ENCODE data around the gene ERC1. TPM values are rescaled to one million over a fixed set of nuclear protein-coding genes. Genes with fewer than 3 reads are reported as not detected.

Gene ERC1
- total RNA-seq, 4 donors from 2014 or later = 23.5 to 74.8 (median 57.0) TPM

- intact Hi-C loops (cut with DNase I; ENCODE audit: low total_unique reads) = no loop called here
- Histone ChIP-seq H3K27me3 (no peaks in the 10 kb centered on the region), H3K27ac (no peak overlapping the region), H3K36me3 (no peaks in the 10 kb centered on the region), H3K4me1 (peaks cover 0 to 37% (median 10%) of the 10 kb centered on the region in 4 donors), H3K9me3 (peaks cover 7 to 15% of the 10 kb centered on the region in 2 donors), H3K4me3 (no peak overlapping the region)
- TF ChIP-seq, protein P1, sequence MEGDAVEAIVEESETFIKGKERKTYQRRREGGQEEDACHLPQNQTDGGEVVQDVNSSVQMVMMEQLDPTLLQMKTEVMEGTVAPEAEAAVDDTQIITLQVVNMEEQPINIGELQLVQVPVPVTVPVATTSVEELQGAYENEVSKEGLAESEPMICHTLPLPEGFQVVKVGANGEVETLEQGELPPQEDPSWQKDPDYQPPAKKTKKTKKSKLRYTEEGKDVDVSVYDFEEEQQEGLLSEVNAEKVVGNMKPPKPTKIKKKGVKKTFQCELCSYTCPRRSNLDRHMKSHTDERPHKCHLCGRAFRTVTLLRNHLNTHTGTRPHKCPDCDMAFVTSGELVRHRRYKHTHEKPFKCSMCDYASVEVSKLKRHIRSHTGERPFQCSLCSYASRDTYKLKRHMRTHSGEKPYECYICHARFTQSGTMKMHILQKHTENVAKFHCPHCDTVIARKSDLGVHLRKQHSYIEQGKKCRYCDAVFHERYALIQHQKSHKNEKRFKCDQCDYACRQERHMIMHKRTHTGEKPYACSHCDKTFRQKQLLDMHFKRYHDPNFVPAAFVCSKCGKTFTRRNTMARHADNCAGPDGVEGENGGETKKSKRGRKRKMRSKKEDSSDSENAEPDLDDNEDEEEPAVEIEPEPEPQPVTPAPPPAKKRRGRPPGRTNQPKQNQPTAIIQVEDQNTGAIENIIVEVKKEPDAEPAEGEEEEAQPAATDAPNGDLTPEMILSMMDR (IDR thresholded peaks at IDR 0.05) = no peak
- TF ChIP-seq POLR2AphosphoS5 (IDR thresholded peaks at IDR 0.05) (no peak), POLR2A (IDR thresholded peaks at IDR 0.05) (no peak)
- WGBS, 2 donors (ENCODE audit: low coverage in 1 of 2) = 94 to 100% methylated on average over 8 to 11 of the region's 11 CpGs
- DNase-seq = no peak
- in situ Hi-C loops (cut with MboI; ENCODE audit: low pct_ligation_motif_present in 1 of 4, low pct_unique_long_range_greater_than_20kb in 1 of 4, low sequenced_read_pairs in 3 of 4) = no loop called here
Measured at GRCh38 chr12:1421091-1421846, 430.2 kb downstream of the ERC1 start.

DNA sequence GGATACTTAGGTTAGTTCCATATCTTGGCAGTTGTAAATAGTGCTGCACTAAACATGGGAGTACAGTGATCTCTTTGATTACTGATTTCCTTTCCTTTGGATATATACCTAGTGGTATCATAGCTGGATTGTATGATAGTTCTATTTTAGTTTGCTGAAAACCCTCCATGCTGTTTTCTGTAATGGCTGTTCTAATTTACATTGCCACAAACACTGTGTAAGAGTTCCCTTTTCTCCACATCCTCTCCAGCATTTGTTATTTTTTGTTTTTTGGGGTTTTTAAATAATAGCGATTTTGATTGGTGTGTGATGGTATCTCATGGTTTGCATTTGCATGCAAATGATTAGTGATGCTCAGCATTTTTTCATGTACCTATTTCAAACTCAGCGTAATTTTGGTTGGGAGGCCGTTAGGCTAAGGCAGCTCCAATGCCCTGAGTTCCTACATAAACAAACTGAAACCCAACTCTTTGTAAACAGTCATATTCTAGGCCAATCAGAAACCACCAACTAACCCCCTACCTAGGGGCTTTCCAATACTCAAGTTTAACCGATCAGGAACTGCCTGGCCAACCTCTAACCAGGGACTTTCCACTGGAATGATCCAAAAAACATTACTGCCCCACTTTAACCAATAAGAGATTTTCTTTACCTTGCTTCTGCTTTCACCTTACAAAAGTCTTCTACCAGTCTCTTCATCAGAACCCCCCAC is 431.7 kb downstream of the ERC1 start:
- H3K27me3 ChIP-seq = no peaks in the 10 kb centered on the region
- in situ Hi-C loops (cut with MboI; ENCODE audit: low pct_ligation_motif_present in 1 of 4, low pct_unique_long_range_greater_than_20kb in 1 of 4, low sequenced_read_pairs in 3 of 4) = no loop called here

GRCh38 chr12:1424674-1425395 is 433.8 kb downstream of the ERC1 start:
- H3K4me3 ChIP-seq = no peak overlapping the region
- 65 to 76% methylated on average over 4 of the region's 4 CpGs for WGBS, 2 donors (ENCODE audit: low coverage in 1 of 2)
- intact Hi-C loops (cut with DNase I; ENCODE audit: low total_unique reads) = no loop called here

More for the DNA sequence above, 431.7 kb downstream of the ERC1 start:
- intact Hi-C loops (cut with DNase I; ENCODE audit: low total_unique reads) = no loop called here
- Histone ChIP-seq H3K9me3 (peaks cover 7 to 15% of the 10 kb centered on the region in 2 donors), H3K4me1 (peaks cover 0 to 30% (median 10%) of the 10 kb centered on the region in 4 donors), H3K4me3 (no peak overlapping the region), H3K36me3 (no peaks in the 10 kb centered on the region), H3K27ac (no peak overlapping the region)
- DNase-seq = no peak
- TF ChIP-seq EP300 (IDR thresholded peaks at IDR 0.05; ENCODE audit: low read depth) (no peak), POLR2A (IDR thresholded peaks at IDR 0.05) (no peak), POLR2AphosphoS5 (IDR thresholded peaks at IDR 0.05) (no peak)
- TF ChIP-seq, protein P1 (IDR thresholded peaks at IDR 0.05) = no peak
- WGBS, 2 donors (ENCODE audit: low coverage in 1 of 2) = 74 to 80% methylated on average over 2 to 4 of the region's 4 CpGs

More at GRCh38 chr12:1424674-1425395, 433.8 kb downstream of the ERC1 start:
- TF ChIP-seq EP300 (IDR thresholded peaks at IDR 0.05; ENCODE audit: low read depth) (no peak), POLR2AphosphoS5 (IDR thresholded peaks at IDR 0.05) (no peak), POLR2A (IDR thresholded peaks at IDR 0.05) (no peak)
- TF ChIP-seq, protein P1 (IDR thresholded peaks at IDR 0.05) = no peak
- in situ Hi-C loops (cut with MboI; ENCODE audit: low pct_ligation_motif_present in 1 of 4, low pct_unique_long_range_greater_than_20kb in 1 of 4, low sequenced_read_pairs in 3 of 4) = no loop called here
- Histone ChIP-seq H3K27me3 (no peaks in the 10 kb centered on the region), H3K36me3 (no peaks in the 10 kb centered on the region), H3K4me1 (peaks cover 0 to 21% (median 8%) of the 10 kb centered on the region in 4 donors), H3K27ac (no peak overlapping the region), H3K9me3 (peaks cover 7 to 15% of the 10 kb centered on the region in 2 donors)
- DNase-seq = no peak
